RWPE1 (cell line): ENCODE data around the gene ARHGEF28.

Experiments
- CTCF ChIA-PET: fragments of 350-600 bp; sonication (Branson Sonifier 250); formaldehyde crosslinking; extraction: SDS; loops from one replicate; lab custom pipeline; 2021; lab: Yijun Ruan, JAX
- POLR2A ChIA-PET: fragments of 400-600 bp; formaldehyde crosslinking; extraction: SDS; loops from one replicate; lab custom pipeline; 2020; ENCODE audit warnings: antibody characterized with exemption; ENCODE audit not compliant: low non-redundant PET; lab: Yijun Ruan, JAX
- DNase-seq: peaks from one replicate; pipeline ENCODE4 v3.0.0; 2012; ENCODE audit warnings: low spot score
- H3K27ac ChIP-seq: fragments of 450-650 bp; 2 replicates; pipeline ENCODE4 v1.5.1; 2017
- CTCF ChIP-seq: fragments of 450-650 bp; conservative IDR thresholded peaks from 2 replicates; pipeline ENCODE4 v1.5.1; 2017; ENCODE audit warnings: low read depth, mild to moderate bottlenecking

The ARHGEF28 gene

GRCh38 chr5:73694089-73694488 lies 68.1 kb downstream of the ARHGEF28 start:
- POLR2A ChIA-PET = no interaction called here
- no peak for TF ChIP-seq CTCF
- no peak for DNase-seq
- CTCF ChIA-PET = interaction anchor here (0.5 to 1.5 kb wide), 9 partner anchors 52 to 673 kb away, joined by 3 to 10 read pairs (median 4); no protein-coding TSS in a partner anchor
- H3K27ac ChIP-seq = no peak overlapping the region

- no peak for TF ChIP-seq CTCF
- POLR2A ChIA-PET = no interaction called here
- CTCF ChIA-PET = no interaction called here
- no peak for DNase-seq
- no peak overlapping the region for H3K27ac ChIP-seq
Observed at GRCh38 chr5:73698011-73698410, 72.0 kb downstream of the ARHGEF28 start.

- no peak for TF ChIP-seq CTCF
- ChIA-PET CTCF (interaction anchor here (0.6 to 0.8 kb wide), 2 partner anchors 8 to 27 kb away, joined by 3 to 4 read pairs; no protein-coding TSS in a partner anchor), POLR2A (no interaction called here)
- peak; percentile 92 for DNase-seq
- no peak overlapping the region for H3K27ac ChIP-seq
Observed at GRCh38 chr5:73701566-73701965, 75.6 kb downstream of the ARHGEF28 start.

- H3K27ac ChIP-seq = no peak overlapping the region
- TF ChIP-seq CTCF = no peak
- ChIA-PET CTCF (no interaction called here), POLR2A (no interaction called here)
- DNase-seq = no peak
Observed at GRCh38 chr5:73702534-73702933, 76.5 kb downstream of the ARHGEF28 start.

- ChIA-PET POLR2A (no interaction called here), CTCF (no interaction called here)
- H3K27ac ChIP-seq = no peak overlapping the region
- no peak for TF ChIP-seq CTCF
- no peak for DNase-seq
Observed at GRCh38 chr5:73702951-73703350, 77.0 kb downstream of the ARHGEF28 start.

- no peak for DNase-seq
- TF ChIP-seq CTCF = no peak
- CTCF ChIA-PET = no interaction called here
- H3K27ac ChIP-seq = no peak overlapping the region
- POLR2A ChIA-PET = no interaction called here
Observed at GRCh38 chr5:73705364-73705763, 79.4 kb downstream of the ARHGEF28 start.
